Astrocyte (in vitro differentiated cells and primary cell): Measurements from ENCODE around the gene PRRT4.

ENCODE experiments used
- CTCF ChIP-seq: IDR thresholded peaks from 2 replicates; pipeline ENCODE4 v1.5.1; 2011; ENCODE audit warnings: low read depth, mild to moderate bottlenecking, inconsistent platforms, low read length, moderate library complexity; ENCODE audit not compliant: insufficient read depth
- EZH2 ChIP-seq: IDR thresholded peaks from 2 replicates; pipeline ENCODE4 v1.6.1; 2012; ENCODE audit warnings: mild to moderate bottlenecking, low read length, inconsistent platforms; ENCODE audit not compliant: insufficient read depth

GRCh38 chr7:128358233-128358632 lies 3.3 kb downstream of the PRRT4 start:
- no peak for TF ChIP-seq CTCF
- TF ChIP-seq EZH2 = no peak
